ENCODE data around the gene PDGFB. TPM values are rescaled to one million over a fixed set of nuclear protein-coding genes. Genes with fewer than 3 reads are reported as not detected.
A peak's percentile ranks its signal among the peaks of the same experiment; 100 is the strongest.

PDGFB gene
- polyA plus RNA-seq, 2 donors: 1.2 to 1.8 TPM

DNA sequence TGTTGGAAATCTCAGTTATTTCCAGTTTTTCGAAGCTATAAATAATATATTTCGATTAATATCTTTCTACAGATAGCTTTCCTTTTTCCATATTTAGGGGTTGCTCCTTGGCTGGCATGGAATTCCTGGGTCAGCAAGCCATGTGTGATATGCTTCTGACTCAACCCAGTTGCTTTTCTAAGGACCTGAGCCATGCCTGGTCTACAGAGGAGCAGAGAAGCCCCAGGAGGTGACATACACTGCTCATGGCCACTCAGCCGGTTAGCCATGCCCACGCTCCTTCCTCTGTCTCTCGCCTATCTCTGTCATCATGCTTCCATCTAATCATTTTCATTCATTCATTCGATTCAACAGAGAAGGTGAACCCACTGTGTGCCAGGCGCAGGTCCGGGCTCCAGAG, 23.2 kb upstream of the PDGFB start:
- Histone ChIP-seq H3K27me3 (ENCODE audit: control insufficient read depth in 1 of 2, insufficient read depth in 2 of 2, low read length in 2 of 2) (no peaks in the 10 kb centered on the region), H3K27ac (ENCODE audit: low read depth in 2 of 2, low read length in 1 of 2) (no peak overlapping the region), H3K4me1 (ENCODE audit: control insufficient read depth in 2 of 2, insufficient read depth in 2 of 2, low read length in 1 of 2) (no peaks in the 10 kb centered on the region), H3K9me3 (ENCODE audit: control insufficient read depth in 2 of 2, insufficient read depth in 1 of 2, low read depth in 1 of 2, low read length in 1 of 2) (no peaks in the 10 kb centered on the region), H3K4me3 (ENCODE audit: low read depth in 1 of 2, low read length in 2 of 2) (no peak overlapping the region), H3K36me3 (ENCODE audit: control insufficient read depth in 2 of 2, insufficient read depth in 2 of 2, low read length in 1 of 2) (no peaks in the 10 kb centered on the region)
- 94 to 96% methylated on average over 8 of the region's 8 CpGs for WGBS, 2 donors

DNA sequence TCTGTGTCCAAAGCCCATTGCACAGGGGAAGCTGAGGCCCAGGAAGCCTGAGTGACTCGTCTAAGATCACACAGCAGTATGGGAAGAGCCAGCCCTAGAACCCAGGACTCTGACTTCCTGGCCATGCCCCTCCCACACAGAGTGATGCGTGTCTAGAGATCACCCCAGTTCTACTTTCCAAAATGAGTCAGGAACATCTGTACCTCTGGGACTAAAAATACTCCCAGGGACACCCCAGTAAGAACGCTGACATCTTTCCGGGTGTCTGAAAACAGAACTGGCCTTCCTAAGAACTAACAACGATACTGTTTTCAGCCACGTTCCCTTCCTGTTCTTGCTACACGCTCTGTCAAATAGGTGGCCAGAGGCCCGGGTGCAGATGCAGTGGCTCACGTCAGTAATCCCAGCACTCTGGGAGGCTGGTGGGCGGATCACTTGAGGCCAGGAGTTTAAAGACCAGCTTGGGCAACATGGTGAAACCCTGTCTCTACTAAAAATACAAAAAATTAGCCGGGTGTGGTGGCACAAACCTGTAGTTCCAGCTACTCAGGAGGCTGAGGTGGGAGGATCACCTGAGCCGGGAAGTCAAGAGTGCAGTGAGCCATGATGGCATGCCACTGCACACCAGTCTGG, 21.7 kb upstream of the PDGFB start:
- Histone ChIP-seq H3K4me1 (ENCODE audit: control insufficient read depth in 2 of 2, insufficient read depth in 2 of 2, low read length in 1 of 2) (no peaks in the 10 kb centered on the region), H3K4me3 (ENCODE audit: low read depth in 1 of 2, low read length in 2 of 2) (no peak overlapping the region), H3K9me3 (ENCODE audit: control insufficient read depth in 2 of 2, insufficient read depth in 1 of 2, low read depth in 1 of 2, low read length in 1 of 2) (peaks cover 4 to 8% of the 10 kb centered on the region in 2 donors), H3K27ac (ENCODE audit: low read depth in 2 of 2, low read length in 1 of 2) (peak overlapping the region in 1 of 2 donors; percentile 34), H3K27me3 (ENCODE audit: control insufficient read depth in 1 of 2, insufficient read depth in 2 of 2, low read length in 2 of 2) (no peaks in the 10 kb centered on the region), H3K36me3 (ENCODE audit: control insufficient read depth in 2 of 2, insufficient read depth in 2 of 2, low read length in 1 of 2) (no peaks in the 10 kb centered on the region)
- 62 to 68% methylated on average over 12 of the region's 12 CpGs for WGBS, 2 donors

DNA sequence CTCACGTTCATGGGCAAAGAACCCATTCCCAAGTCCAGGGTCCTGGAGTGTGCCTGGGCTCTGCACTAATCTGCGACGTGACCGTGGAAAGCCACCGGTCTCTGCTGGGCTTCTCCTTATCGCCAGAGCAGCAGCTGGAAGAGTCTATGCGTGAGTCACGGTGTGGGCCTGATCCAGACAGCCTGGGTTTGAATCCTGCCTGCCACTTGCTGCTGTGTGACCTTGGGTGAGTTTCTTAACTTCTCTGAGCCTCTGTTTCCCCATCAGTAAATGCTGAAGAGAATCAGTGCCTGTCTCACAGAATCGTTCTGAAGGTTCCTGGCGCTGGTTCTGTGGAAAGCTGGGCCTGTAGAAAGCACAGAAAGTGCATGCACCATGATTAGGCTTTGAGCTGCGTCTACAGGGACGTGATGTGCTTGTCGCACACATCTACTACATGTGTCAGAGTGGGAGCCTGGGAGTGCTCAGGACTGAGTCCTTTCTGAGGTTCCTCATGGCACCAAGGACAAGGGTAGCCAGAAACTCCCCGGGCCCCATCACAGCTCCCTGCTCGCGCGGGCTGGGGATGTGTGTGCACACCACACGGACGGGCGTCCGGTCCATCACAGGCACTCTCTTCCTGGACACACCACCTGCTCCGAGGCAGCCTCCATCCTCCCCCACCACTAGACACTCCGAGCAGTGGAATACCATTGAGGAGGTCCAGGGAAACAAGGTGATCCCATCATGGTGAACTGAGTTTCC, 20.5 kb upstream of the PDGFB start:
- H3K27me3 ChIP-seq (ENCODE audit: control insufficient read depth in 1 of 2, insufficient read depth in 2 of 2, low read length in 2 of 2): no peaks in the 10 kb centered on the region
- H3K4me3 ChIP-seq (ENCODE audit: low read depth in 1 of 2, low read length in 2 of 2): no peak overlapping the region
- no peaks in the 10 kb centered on the region for H3K36me3 ChIP-seq (ENCODE audit: control insufficient read depth in 2 of 2, insufficient read depth in 2 of 2, low read length in 1 of 2)
- no peak overlapping the region for H3K27ac ChIP-seq (ENCODE audit: low read depth in 2 of 2, low read length in 1 of 2)
- no peaks in the 10 kb centered on the region for H3K4me1 ChIP-seq (ENCODE audit: control insufficient read depth in 2 of 2, insufficient read depth in 2 of 2, low read length in 1 of 2)
- 89 to 92% methylated on average over 23 of the region's 23 CpGs for WGBS, 2 donors
- H3K9me3 ChIP-seq (ENCODE audit: control insufficient read depth in 2 of 2, insufficient read depth in 1 of 2, low read depth in 1 of 2, low read length in 1 of 2): peaks cover 10 to 15% of the 10 kb centered on the region in 2 donors

DNA sequence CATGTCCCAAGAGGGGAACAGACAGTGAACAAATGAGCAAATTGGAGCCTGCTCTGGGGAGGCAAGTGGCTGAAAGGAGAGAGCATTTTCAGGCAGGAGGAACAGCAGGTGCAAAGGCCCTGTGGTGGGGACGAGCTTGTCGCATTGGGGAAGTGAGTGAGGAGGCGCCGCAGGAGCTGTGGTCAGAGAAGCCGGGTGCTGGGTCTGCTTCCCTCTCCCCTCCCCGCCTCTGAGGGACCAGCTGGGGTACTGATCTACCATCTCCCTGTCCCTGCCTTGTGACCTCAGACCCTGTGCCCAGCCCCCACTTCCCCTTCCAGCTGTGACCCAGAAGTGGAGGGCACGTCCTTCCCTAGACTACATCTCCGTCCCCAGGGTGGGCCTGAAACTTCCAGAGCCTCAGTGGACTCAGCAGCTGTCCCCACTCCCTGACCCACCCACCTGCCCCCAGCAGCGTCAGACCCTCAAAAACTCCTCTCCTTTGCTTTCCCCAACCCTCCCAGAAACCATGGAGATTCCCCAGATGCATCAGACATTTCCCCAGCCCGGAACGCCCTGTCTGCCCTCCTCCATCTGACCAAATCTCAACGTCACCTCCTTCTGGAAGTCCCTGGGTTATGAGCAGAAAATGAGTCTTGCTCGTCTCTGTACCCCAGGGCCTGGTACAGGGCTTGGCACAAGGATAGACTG, 19.7 kb upstream of the PDGFB start:
- WGBS, 2 donors: 82 to 83% methylated on average over 13 of the region's 13 CpGs
- H3K4me1 ChIP-seq (ENCODE audit: control insufficient read depth in 2 of 2, insufficient read depth in 2 of 2, low read length in 1 of 2): no peaks in the 10 kb centered on the region
- no peaks in the 10 kb centered on the region for H3K27me3 ChIP-seq (ENCODE audit: control insufficient read depth in 1 of 2, insufficient read depth in 2 of 2, low read length in 2 of 2)
- H3K4me3 ChIP-seq (ENCODE audit: low read depth in 1 of 2, low read length in 2 of 2): no peak overlapping the region
- no peak overlapping the region for H3K27ac ChIP-seq (ENCODE audit: low read depth in 2 of 2, low read length in 1 of 2)
- H3K9me3 ChIP-seq (ENCODE audit: control insufficient read depth in 2 of 2, insufficient read depth in 1 of 2, low read depth in 1 of 2, low read length in 1 of 2): peaks cover 10 to 15% of the 10 kb centered on the region in 2 donors
- H3K36me3 ChIP-seq (ENCODE audit: control insufficient read depth in 2 of 2, insufficient read depth in 2 of 2, low read length in 1 of 2): no peaks in the 10 kb centered on the region

DNA sequence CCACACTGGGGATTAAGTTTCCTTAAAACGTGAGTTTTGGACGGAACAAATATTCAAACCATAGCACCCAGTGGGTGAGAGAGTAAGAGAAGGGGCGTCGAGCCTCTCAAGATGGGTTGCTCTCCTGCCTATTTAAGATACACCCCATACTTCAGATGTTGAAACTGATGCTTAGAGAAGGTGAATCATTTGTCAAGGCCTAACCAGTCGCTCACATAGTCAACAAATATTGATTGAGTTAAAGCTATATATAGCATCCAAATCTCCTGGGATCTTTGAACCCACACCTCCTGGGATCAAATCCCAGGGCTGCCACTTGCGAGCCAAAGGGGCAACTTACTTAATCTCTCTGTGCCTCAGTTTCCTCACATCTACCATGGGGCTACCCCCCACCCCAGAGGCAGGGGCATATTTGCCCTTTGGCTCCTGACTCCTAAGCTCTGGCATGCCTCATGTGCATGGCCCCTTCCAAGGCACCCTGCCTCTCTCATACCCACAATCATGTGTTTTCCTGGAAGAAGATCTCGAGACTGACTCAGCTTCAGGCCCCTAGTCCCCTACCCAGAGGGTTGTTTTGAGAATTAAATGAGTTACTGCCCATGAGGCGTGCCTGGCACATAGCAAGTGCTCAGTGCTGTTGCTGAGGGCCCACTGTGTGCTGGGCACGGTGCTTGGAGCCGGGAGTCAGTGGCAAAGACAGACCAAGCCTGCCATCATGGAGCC, 19.0 kb upstream of the PDGFB start:
- Histone ChIP-seq H3K4me3 (ENCODE audit: low read depth in 1 of 2, low read length in 2 of 2) (no peak overlapping the region), H3K27ac (ENCODE audit: low read depth in 2 of 2, low read length in 1 of 2) (no peak overlapping the region), H3K36me3 (ENCODE audit: control insufficient read depth in 2 of 2, insufficient read depth in 2 of 2, low read length in 1 of 2) (no peaks in the 10 kb centered on the region), H3K9me3 (ENCODE audit: control insufficient read depth in 2 of 2, insufficient read depth in 1 of 2, low read depth in 1 of 2, low read length in 1 of 2) (peaks cover 10 to 15% of the 10 kb centered on the region in 2 donors), H3K4me1 (ENCODE audit: control insufficient read depth in 2 of 2, insufficient read depth in 2 of 2, low read length in 1 of 2) (no peaks in the 10 kb centered on the region), H3K27me3 (ENCODE audit: control insufficient read depth in 1 of 2, insufficient read depth in 2 of 2, low read length in 2 of 2) (no peaks in the 10 kb centered on the region)
- WGBS, 2 donors: 80 to 88% methylated on average over 10 of the region's 10 CpGs

DNA sequence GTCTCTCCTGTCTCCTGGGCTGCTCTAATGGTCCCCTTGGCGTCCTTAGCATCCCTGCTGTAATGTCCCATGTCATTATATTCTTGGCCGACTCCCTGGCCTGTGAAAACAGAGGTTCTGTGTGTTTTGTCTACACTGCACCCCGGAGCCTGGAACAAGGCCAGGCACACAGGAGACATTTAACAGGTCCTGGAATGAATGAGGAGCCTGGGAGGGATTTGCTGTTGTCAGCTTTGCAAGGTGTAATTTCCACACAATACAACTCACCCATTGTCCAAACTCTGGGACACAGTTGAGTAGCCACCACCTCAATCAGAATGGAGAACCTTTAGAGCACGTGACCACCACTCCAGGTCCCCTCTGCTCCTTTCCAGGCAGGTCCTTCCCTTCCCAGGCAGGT, 14.9 kb upstream of the PDGFB start:
- Histone ChIP-seq H3K27ac (ENCODE audit: low read depth in 2 of 2, low read length in 1 of 2) (no peak overlapping the region), H3K4me3 (ENCODE audit: low read depth in 1 of 2, low read length in 2 of 2) (no peak overlapping the region), H3K36me3 (ENCODE audit: control insufficient read depth in 2 of 2, insufficient read depth in 2 of 2, low read length in 1 of 2) (no peaks in the 10 kb centered on the region), H3K9me3 (ENCODE audit: control insufficient read depth in 2 of 2, insufficient read depth in 1 of 2, low read depth in 1 of 2, low read length in 1 of 2) (peaks cover 10 to 15% of the 10 kb centered on the region in 2 donors), H3K27me3 (ENCODE audit: control insufficient read depth in 1 of 2, insufficient read depth in 2 of 2, low read length in 2 of 2) (no peaks in the 10 kb centered on the region), H3K4me1 (ENCODE audit: control insufficient read depth in 2 of 2, insufficient read depth in 2 of 2, low read length in 1 of 2) (peaks cover 4 to 5% of the 10 kb centered on the region in 2 donors)
- WGBS, 2 donors: 62 to 69% methylated on average over 4 of the region's 4 CpGs

DNA sequence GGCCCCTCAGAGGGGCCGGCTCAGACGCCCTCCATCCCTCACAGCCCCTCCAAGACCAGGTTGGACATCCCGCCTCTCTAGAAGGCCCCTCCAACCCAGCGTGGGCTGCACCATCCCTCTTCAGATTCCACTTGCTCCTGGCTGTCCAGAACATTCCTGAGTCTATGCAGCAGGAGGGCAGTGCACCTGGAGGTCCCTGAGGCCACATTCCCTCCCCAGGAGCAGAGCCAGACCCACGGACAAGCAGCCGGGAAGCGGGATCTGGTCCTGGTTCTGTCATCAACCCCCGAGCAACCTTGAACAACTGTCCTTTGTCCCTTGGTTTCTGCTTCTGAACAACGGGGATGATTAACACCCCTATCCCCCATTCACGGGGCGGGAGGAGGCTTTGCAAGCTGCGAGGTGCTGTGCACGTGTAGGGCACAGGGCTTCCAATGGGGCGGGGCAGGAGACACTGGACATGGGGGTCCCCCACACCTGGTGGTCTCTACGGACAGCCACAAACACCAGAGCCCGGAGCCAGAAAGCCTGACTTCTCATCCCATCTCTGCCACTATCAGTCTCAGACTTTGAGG, 13.2 kb upstream of the PDGFB start:
- H3K9me3 ChIP-seq (ENCODE audit: control insufficient read depth in 2 of 2, insufficient read depth in 1 of 2, low read depth in 1 of 2, low read length in 1 of 2): peaks cover 10 to 19% of the 10 kb centered on the region in 2 donors
- no peaks in the 10 kb centered on the region for H3K36me3 ChIP-seq (ENCODE audit: control insufficient read depth in 2 of 2, insufficient read depth in 2 of 2, low read length in 1 of 2)
- H3K27me3 ChIP-seq (ENCODE audit: control insufficient read depth in 1 of 2, insufficient read depth in 2 of 2, low read length in 2 of 2): no peaks in the 10 kb centered on the region
- WGBS, 2 donors: 73 to 75% methylated on average over 16 of the region's 16 CpGs
- H3K4me1 ChIP-seq (ENCODE audit: control insufficient read depth in 2 of 2, insufficient read depth in 2 of 2, low read length in 1 of 2): peaks cover 9 to 16% of the 10 kb centered on the region in 2 donors
- no peak overlapping the region for H3K27ac ChIP-seq (ENCODE audit: low read depth in 2 of 2, low read length in 1 of 2)
- H3K4me3 ChIP-seq (ENCODE audit: low read depth in 1 of 2, low read length in 2 of 2): no peak overlapping the region

DNA sequence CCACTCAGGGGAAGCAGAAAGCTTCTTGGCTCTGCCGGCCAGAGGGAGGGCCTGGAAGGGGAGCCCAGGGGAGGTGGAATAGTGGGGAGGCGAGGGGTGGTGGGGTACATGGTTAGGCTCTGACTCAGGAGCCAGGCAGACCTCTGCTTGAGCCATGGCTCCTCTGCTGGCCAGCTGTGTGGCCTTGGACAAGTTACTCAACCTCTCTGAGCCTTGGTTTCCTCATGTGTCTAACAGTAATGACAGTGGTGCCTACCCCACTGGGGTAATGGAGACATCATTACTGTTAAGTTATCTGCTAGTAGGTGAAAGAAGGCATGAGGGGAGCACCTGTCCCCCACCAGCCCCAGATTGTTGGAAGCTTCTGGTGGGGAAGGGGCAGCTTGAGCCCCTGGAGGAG, 12.2 kb upstream of the PDGFB start:
- Histone ChIP-seq H3K4me3 (ENCODE audit: low read depth in 1 of 2, low read length in 2 of 2) (no peak overlapping the region), H3K27ac (ENCODE audit: low read depth in 2 of 2, low read length in 1 of 2) (no peak overlapping the region), H3K9me3 (ENCODE audit: control insufficient read depth in 2 of 2, insufficient read depth in 1 of 2, low read depth in 1 of 2, low read length in 1 of 2) (peaks cover 10 to 14% of the 10 kb centered on the region in 2 donors), H3K4me1 (ENCODE audit: control insufficient read depth in 2 of 2, insufficient read depth in 2 of 2, low read length in 1 of 2) (peaks cover 9 to 24% of the 10 kb centered on the region in 2 donors), H3K36me3 (ENCODE audit: control insufficient read depth in 2 of 2, insufficient read depth in 2 of 2, low read length in 1 of 2) (no peaks in the 10 kb centered on the region), H3K27me3 (ENCODE audit: control insufficient read depth in 1 of 2, insufficient read depth in 2 of 2, low read length in 2 of 2) (no peaks in the 10 kb centered on the region)
- WGBS, 2 donors: 76 to 94% methylated on average over 2 of the region's 2 CpGs

DNA sequence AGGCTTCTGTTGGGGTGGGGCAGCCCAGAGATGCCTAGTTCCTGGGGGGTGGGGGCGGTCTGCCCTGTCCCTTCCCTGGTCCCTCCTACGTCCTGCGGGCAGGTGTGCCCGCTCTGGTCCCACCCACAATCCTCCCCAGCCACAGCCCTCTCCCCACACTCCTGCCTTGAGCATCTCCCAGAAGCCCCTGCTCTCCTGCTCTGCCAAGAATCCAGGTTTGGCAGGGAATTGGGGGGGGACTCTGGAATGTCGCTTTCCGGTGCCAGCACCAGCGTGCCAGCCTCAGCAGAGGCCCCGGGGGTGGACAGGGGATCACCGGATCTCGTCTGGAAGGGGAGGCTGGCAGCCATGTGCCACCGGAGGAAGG, 11.4 kb upstream of the PDGFB start:
- Histone ChIP-seq H3K4me1 (ENCODE audit: control insufficient read depth in 2 of 2, insufficient read depth in 2 of 2, low read length in 1 of 2) (peaks cover 9 to 24% of the 10 kb centered on the region in 2 donors), H3K36me3 (ENCODE audit: control insufficient read depth in 2 of 2, insufficient read depth in 2 of 2, low read length in 1 of 2) (no peaks in the 10 kb centered on the region), H3K9me3 (ENCODE audit: control insufficient read depth in 2 of 2, insufficient read depth in 1 of 2, low read depth in 1 of 2, low read length in 1 of 2) (peaks cover 3 to 7% of the 10 kb centered on the region in 2 donors), H3K27ac (ENCODE audit: low read depth in 2 of 2, low read length in 1 of 2) (no peak overlapping the region), H3K4me3 (ENCODE audit: low read depth in 1 of 2, low read length in 2 of 2) (no peak overlapping the region), H3K27me3 (ENCODE audit: control insufficient read depth in 1 of 2, insufficient read depth in 2 of 2, low read length in 2 of 2) (no peaks in the 10 kb centered on the region)
- WGBS, 2 donors: 50 to 63% methylated on average over 11 of the region's 11 CpGs
